Measurements from ENCODE around the gene FGFRL1.

FGFRL1 gene

DNA sequence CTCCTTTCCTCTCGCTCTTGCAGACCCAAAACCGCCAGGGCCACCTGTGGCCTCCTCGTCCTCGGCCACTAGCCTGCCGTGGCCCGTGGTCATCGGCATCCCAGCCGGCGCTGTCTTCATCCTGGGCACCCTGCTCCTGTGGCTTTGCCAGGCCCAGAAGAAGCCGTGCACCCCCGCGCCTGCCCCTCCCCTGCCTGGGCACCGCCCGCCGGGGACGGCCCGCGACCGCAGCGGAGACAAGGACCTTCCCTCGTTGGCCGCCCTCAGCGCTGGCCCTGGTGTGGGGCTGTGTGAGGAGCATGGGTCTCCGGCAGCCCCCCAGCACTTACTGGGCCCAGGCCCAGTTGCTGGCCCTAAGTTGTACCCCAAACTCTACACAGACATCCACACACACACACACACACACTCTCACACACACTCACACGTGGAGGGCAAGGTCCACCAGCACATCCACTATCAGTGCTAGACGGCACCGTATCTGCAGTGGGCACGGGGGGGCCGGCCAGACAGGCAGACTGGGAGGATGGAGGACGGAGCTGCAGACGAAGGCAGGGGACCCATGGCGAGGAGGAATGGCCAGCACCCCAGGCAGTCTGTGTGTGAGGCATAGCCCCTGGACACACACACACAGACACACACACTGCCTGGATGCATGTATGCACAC lies 13.6 kb downstream of the FGFRL1 start:
- DNase-seq = no peak

DNA sequence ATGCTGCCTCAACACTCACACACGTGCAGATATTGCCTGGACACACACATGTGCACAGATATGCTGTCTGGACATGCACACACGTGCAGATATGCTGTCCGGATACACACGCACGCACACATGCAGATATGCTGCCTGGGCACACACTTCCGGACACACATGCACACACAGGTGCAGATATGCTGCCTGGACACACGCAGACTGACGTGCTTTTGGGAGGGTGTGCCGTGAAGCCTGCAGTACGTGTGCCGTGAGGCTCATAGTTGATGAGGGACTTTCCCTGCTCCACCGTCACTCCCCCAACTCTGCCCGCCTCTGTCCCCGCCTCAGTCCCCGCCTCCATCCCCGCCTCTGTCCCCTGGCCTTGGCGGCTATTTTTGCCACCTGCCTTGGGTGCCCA lies 14.7 kb downstream of the FGFRL1 start:
- no peak for DNase-seq

DNA sequence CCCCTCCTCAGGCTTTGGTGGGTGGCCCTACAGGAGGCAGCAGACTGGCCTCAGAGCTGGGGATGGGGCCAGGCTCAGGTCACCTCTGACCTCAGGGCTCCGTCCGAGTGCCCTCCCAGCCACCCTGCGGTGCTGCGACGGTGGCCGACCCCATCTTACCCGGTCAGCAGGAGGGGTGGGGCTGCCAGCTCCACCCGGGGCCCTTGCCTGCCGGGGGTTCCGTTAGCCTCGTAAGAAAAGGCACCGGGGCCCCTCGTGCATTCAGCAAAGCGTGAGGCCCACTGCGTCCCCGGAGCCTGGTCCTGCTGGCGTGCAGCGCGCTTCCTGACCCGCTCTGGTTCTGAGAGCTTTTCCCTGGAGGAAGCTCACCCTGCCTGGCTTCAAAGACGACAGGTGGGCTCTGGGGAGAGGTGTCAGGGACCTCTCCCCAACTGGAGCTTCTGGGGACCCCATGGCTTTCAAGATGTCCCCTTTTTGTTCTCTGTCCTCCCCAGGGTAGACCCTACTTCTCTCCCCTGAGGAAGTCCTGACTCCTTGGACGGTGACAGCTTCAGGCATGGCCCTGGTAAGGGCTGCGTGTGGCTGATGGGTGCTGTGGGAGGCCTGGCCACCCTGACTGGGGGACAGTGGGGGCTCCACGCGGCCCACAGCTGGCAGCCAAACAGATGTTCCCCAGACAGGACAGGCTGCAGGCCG lies 15.9 kb downstream of the FGFRL1 start:
- DNase-seq = no peak

DNA sequence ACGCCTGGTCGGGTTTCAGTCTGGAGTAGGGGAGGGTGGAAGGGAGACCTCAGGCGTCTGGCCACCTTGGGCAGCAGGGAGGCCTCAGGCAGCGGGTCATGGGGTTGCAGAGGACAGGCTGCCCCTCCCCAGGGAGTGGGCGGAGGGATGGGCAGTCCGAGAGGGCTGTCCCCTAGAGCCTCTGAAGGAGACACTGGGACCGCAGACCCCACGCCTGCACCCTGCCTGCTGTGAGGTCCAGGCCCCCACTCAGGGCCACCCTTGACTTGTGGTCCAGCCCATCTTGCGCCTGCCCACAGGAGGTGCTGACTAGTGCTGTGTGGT lies 16.5 kb downstream of the FGFRL1 start:
- DNase-seq = no peak

DNA sequence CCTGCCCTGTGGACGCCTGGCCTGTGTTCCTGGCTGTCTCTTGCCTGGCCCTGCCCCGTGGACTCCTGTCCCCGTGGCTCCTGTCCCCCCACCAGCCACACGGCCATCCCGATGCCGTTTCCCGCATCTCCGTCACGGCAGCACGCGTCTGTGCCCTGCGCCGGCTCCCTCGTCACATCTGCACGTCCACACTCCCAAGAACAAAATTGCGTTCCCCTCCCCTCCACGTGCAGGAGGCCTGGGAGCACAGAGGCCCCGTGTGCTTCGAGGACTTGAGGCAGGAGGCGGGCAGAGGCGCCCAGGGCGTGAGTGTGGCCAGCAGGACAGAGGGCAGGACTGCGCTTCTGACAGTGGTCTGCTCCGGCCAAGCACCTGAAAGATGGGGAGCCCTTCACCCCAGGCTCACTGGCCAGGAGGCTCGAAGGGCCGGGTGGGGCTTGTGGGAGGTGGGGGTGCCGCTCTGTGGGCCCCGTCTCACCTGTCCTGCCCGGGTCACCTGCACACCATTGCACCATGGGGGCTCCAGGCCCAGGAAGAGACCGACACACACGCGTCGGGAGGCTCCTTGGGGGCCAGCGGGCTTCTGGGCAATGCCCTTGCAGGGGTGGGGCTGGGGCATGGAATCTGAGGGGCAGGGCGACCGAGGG lies 17.3 kb downstream of the FGFRL1 start:
- DNase-seq = no peak

DNA sequence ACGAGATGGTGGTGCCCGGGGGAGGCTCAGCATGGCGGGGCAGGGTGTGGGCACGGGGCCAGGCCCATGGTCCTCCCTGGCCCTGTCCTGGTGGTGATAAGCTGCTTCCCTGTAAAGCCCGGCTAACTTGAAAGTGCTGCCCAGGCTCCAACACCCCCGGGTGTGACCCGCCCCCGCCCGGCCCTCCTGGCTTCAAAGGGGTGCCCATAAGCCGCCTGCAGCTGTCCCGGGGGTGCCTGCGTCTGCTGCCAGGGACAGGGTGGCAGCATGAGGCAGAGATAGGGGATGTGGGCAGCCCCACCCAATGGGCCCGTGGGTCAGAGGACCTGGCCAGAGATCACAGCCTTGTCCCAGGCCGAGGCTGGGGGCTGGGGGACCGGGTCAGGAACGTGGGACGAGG lies 18.1 kb downstream of the FGFRL1 start:
- no peak for DNase-seq

DNA sequence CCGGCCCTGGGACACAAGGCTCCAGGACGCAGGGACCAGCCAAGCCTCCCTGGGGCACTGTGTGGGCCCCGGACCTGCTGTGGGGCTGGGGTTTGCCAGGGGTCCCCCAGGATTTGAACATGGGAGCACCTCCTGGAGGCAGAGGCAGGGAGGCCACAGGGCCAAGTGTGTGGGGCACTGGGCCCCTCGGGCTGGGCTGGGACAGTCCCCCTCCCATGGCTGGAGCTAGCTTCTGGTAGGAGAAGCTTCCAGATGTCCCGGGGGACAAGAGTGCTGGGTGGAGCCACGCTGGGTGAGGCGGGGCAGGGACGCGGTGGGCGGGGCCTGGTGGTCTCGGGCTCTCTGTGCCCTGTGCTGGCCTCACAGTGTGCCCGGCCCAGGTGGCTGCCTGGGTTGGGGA lies 18.6 kb downstream of the FGFRL1 start:
- DNase-seq = no peak

DNA sequence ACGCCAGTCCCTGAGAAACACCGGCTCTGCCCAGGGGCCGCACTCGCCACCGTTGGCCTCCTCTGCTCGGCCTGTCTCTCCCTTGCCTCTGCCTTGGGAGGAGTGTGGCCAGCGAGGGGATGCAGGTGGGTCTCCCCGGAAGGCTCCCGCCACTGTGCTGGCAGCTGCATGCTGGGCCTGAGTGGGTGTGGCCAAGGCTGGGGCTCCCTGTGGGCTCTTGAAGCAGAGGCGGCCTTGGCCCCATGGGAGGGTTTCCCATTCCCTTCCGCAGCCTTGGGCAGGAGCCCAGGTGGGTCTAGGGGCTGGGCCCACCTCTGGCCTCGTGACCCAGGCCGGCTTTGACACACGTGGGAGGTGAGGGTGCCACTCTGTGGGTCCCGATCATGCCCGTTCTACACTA lies 19.1 kb downstream of the FGFRL1 start:
- no peak for DNase-seq

DNA sequence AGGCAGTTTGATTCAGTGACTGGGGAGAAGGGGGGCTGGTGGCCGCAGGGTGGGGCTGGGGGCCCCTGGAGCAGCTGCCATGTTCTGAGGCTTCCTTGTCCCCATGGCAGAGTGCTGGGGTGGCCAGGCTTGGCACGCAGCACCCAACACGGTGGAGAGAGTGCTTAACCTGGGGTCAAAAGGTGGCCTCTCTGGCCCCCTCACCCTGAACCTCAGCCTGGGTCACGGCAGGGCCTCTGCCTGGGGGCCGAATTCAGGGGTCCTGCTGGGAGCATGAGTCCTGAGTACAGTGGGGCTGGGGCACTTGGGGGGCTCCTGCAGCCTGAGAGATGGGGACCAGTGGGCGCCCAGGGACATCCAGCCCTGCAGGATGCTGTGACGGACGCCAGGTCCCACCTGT lies 19.9 kb downstream of the FGFRL1 start:
- no peak for DNase-seq

DNA sequence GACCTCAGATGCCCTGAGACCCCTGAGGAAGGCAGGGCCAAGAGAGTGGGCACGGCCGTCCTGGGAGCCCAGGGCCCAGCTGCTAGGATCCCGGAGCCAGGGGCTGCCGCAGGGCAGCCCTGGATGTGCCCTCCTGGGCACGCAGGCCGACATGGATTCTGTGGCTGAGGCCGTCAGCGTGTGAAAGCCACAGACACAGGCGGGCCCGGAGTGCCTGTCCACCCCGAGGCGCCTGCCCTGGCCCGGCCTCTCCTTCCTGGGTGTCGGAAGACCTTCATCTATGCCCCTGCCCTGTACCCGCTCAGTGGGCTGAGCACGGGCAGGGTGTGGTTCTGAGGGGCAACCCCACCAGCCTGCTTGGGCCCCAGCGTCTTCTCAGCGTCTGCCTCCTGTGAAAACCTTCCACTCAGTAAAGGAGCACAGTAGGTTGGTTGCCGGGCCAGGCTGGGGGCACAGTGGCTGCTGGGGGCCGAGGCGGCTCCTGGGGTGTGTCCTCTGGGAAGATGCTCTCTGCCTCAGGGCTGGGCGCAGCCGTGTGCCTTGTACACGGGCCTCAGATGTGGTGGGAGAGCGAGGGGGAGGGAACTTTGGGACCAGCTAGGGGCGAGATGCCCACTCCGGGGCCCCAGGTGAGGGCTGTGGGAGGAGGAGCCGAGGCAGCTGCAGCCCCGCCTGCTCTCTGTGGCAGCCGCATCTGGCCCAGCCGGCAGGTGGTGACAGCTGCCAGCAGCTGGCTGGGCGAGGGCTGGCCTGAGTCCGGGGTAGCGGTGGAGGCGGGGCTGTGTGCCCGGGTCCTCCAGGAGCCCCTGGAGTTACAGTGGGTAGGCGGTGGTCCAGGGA lies 20.8 kb downstream of the FGFRL1 start:
- DNase-seq = no peak

DNA sequence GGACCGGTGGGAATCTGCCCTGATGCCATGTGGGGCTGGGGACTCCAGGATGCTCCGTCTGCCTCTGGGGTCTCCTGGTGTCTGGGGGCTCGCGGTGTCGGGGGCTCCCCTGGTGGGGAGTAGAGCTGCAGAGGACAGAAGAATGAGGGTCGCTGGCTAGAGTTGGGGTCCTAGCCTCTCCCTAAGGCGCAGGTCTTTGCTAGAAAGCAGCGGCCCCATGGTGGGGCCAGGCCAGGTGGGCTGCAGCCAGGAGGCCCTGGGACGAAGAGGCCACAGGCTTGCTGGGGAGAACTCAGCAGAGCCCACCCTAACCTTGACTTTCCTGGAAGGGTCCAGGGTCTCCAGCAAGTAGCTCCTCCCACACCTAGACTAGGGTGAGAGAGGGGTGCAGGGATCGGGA lies 21.4 kb downstream of the FGFRL1 start:
- DNase-seq = no peak

DNA sequence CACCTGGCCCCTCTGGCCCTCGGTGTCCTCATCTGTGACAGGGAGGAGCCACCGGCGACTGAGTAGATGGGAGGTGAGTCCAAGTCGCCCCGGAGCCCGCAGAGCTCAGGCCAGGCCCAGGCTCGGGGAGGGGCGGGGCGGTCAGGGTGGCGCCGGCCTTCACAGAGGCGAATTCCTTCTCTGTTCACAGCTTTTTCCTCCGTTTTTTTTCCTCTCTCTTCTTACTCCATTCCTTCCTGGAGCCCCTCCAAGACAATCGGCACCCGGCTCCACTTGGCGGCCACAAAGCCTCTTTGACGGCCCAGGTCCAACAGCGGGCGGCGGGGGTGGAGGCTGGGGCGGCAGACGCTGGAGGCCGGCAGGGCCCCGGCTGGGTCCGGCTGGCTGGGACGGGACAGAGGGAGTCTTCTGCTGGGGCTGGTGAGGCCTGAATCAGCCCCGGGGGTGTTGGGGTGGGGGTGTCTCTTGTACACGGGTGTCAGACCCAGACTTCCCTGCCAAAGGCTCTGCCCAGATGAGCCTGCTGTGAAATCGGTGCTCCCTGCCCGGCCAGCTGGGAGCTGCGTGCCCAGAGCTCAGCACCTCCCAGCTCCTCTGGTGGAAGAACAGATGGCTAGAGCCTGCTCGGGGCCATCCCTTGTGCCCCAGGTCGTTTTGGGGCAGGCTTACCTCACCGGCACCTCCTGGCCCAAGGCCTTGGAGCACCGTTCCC lies 22.6 kb downstream of the FGFRL1 start:
- no peak for DNase-seq

DNA sequence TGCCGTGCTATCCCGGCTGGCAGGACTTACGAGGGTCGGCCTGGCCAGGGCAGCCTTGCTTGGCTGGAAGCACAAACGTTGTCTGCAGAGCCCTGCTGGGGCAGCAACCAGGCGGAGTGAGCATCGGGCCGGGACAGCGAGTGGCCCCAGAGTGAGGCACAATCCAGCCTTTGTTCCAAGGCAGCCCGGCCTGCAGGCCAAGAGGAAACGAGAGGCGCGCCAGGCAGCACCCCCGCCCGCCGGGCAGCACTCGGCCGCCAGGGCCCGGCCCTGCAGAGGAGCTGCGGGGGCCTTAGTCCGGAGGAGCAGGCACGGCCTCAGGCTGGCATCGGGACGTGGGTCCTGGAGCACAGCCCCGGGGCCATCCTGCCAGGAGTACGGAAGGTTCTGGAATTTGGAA lies 24.1 kb downstream of the FGFRL1 start:
- DNase-seq = no peak

DNA sequence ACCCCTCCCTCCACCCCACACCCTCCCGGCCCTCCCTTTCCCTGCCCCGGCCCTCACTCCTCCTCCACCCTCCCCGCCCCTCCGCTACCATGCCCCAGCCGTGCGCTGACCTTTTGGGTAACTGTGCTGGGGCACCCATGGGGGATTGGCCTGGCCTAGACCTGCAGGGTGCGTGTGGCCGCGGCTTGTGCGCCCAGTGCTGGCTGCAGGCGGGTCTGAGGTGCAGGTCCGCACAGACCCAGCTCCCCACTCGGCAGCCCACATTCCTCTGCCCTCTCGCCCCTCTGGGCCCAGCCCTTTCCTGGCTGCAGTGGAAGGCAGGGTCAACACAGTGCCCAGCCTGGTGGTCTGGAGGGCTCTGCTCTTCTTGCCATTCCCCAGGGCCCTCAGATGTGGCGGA lies 24.7 kb downstream of the FGFRL1 start:
- no peak for DNase-seq

DNA sequence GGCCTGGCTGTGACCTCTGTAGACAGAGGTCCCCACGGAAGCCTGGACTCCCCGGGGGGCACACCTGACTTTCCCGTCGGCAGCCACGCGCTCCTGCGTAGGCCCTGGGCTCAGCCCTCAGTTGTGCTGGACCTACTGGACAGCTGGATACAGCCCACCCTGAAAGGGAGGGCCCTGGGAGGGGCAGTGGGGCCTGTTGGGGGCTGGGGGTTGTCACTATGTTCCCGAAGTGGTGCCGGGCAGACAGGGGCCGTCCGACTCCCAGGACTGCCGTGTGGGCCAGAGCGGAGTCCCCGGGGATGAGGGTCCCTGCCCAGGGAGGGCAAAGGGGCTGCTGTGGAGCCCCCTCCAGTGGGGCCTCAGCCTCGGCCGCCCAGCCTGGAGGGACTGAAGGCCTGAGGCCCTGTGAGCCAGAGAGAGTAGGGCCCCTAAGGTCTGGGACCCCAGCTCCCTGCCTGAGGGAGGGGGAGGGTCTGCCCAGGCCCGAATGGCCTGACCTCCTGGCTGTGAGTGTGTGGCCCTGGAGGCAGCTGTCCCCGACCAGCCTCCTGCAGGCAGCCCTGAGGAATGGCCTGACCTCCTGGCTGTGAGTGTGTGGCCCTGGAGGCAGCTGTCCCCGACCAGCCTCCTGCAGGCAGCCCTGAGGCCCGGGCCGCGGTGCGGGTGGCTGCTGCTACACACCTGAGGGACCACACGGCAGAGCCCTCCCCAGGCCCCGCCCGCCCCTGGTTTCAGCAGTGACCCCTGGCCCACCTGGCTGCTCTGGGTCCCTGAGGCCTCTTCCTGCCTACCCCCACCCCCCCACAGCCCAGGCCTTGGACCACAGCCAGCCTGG lies 25.8 kb downstream of the FGFRL1 start:
- no peak for DNase-seq

DNA sequence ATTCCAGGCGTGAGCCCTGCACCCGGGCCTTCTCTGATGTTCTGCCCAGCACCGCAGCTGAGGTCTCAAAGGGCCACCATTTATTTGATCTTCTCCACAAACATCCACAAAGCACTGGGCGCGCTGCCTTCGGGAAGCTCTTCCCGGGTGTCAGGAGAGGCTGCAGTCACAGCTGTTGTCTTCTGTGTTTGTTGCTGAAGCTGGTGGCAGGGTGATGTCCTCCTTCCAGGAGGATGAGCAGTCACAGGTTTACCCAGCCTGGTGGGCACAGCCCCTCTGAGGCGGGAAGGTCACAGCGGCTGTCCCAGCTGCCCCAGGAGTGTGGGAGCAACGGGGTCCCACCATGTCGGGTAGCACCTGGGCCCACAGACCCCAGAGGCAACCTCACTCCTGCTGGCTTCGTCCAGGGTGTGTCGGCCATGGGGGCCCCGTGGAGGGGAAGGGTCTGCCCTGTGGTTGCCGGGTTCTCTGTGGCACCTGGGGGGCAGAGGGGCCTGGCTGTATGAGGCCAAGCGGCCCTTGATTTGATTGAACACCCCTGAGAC lies 27.6 kb downstream of the FGFRL1 start:
- DNase-seq = no peak

DNA sequence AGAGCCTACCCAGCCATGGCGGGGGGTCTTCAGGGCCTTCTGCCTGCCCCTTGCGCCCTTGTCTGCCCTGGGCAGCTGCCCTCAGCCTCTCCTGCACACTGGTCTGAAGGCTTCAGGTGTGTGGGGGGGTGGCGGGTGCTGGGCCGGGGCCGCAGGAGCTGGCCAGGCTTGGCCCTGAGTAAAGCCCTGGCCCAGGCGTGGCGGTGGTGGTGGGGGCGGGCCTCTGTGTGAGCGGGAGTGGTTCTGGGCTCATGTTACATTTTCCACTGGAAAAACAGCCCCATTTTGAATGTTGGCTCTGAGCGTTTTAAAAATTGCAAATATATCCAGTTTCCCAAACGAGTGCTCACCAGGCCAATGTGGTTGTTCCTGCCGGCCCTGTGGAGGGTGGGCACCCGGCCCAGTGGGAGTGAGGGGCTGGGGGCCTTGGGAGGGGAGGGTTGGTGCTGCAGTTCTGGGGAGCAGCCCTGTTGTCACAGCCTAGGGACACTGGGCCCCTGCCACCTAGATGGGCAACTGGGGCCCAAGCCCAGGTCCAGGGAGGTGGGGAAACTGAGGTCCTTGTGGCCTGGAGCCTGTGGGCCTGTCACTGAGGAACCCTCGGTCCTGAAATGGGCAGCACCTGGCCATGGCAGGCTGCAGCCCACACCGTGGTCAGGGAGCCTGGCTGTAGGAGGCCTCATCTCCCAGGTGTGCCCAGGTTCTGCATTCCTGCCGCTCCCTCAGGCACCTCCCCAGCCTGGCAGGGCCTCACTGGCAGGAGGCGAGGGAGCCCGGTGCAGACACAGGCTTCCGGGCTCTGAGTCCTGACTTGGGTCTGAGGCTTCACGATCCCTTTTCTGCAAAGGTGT lies 28.3 kb downstream of the FGFRL1 start:
- DNase-seq = no peak

DNA sequence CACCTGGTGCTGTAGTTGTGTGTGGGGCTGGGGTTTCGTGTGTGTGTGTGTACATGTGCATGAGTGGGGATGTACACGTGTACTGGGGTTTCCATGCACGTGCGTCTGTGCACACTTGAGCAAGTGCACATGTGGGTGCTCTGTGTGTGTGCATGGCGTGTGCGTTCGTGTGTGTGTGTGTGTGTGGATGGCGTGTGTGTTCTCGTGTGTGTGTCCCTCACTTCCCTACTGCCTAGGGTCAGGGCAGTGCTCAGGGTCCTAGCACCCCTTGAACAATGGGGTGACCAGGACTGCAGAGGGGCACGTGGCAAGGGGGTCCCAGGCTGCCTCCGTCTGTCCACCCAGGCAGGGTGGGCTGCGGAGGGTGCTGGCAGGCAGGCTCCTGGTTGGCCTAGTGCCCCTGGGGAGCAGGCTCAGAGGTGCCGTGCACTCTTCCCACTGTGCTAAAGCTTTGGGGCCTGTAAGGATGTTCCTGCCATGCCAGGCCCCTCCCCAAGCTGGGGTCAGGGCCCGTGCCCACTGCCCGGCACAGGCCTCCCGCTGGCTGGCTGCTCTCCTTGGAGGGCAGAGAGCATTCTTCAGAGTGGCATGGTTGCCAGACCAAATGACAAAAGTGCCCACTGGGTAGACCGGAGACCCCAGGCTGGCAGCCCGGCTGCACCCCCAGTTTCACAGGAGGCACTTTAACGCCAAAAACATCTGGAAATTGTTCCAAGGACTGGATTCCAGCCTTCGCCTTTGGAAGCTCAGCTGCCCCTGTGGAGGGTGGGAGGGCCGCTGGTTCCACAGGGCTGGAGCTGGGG lies 29.1 kb downstream of the FGFRL1 start:
- DNase-seq = no peak

DNA sequence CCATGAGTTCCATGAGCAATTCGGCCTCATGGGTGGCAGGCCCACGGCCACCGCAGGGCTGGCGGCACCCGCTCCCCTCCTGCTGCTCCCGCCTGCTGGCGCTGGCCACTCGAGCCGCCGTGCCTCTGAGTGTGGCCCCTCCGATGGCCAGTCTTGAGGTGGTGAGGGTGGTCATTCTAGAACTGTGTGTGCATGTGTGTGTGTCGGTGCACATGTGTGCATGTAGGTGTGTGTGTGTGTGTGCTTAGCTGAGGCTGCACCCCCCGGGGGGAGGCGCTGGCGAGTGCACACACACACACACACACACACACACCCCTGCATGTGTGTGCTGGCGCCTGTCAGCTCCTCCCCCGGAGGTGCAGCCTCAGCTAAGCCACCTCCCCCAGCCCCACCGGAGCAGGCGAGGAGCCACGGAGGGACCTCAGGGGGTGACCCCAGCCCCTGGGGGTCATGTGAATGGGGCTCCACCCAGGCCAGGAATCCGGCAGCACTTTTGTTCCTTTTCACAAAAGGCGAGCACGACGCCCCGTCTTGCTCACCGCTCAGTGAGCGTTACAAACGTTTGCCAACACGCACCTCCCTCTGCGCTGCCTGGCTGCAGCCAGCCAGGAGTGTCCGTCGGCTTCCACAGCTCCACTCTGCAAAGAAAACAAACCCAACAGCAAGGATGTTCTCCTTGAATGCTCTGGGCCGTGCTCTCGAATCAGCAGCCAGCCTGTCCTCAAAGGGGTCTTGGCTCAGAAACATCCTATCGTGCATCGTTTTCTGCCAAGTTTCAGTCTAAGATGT lies 29.9 kb downstream of the FGFRL1 start:
- DNase-seq = no peak
